Measurements from ENCODE around the gene NFU1.
"Not testable (repeated sequence)": the region's sequence is repeated elsewhere in the genome, so short reads cannot be mapped to it uniquely, and the experiment has no call there.

NFU1 gene

DNA sequence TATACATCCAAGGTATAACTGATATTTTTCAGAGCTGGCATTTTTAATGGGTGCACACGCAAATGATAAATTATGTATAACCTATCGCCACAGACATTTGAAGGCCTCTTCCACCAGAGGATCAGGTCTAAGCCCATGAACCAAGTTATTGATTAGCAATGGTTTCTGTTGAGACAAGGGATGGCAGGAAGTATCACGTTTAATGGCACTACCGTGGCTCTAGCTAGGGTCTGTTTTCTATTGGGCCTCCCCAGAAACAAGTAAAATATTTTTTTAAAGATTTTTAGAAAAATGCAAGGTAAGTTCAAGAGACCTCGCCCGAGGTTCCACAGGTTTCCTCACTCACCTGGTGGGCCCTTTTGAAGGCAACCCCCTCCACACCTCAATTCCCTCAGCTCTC, 50.9 kb downstream of the NFU1 start:
- DNase-seq = no peak

DNA sequence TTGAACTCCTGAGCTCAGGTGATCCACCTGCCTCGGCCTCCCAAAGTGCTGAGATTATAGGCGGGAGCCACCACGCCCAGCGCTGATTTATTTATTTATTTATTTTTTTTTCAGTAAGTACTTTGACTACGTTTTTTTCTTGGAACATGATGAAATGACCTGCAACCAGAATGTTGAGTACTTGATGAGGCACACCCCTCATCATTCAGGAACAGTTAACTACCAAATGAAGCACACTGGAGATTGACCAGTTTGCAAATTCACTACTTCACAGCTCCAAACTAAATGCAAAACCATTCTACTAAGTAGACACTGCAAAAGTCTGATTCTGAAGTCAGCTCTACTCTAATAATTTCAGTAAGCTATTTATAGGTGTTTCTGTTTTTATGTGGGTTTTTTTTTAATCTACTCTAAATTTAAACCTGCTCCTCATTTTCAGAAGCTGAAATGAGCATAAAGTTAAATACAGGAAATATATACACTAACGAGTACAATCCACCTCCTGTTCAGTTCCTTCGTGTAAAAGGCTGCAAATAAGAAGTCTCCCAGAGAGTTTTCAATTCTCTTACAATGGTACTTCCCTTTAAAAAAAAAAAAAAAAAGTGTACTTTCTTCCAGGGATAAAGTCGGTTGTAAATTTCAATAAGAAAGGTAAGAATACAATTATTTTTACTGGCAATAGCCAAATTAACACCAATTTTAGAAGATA, 51.6 kb downstream of the NFU1 start:
- no peak for DNase-seq

DNA sequence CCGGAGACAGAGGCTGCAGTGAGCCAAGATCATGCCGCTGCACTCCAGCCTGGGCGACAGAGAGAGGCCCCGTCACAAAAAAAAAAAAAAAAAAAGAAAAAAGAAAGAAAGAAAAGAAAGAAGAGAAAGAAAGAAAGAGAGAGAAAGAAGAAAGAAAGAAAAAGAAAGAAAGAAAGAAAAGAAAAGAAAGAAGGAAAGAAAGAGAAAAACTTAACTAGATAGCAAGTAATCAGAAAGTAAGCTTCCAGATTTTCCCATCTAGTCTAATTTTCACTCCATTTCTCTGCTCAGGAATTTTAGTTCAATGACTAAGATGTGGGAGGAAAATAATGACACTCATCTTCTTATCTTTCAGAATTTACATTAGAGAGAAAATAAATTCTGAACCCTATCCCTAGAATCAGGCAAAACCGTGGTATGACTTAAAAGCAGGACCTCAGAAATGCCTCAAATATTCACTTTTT, 52.6 kb downstream of the NFU1 start:
- DNase-seq = no peak

DNA sequence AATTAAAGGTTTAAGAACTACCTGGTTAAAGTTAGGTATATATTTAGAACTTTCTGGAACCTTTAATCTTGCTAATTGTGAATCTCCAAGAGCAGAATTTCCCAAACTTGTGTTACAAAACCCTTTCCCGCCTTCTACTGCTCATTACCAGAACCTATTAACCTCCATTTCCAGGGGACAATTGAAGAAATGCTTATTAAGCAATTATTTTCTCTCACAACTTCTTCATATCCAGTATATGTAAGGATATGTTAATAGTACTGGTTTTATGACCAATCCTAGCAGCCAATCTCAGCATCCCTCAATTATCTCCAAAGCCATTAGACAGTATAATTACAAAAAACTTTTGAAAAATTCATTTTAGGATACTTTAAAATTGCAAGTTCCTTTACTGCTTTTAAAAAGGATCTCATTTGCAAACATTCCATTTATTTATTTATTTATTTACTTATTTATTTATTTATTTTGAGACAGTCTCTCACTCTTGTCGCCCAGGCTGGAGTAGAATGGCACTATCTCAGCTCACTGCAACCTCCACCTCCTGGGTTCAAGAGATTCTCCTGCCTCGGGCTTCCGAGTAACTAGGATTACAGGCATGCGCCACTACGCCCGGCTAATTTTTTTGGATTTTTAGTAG, 53.9 kb downstream of the NFU1 start:
- no peak for DNase-seq

DNA sequence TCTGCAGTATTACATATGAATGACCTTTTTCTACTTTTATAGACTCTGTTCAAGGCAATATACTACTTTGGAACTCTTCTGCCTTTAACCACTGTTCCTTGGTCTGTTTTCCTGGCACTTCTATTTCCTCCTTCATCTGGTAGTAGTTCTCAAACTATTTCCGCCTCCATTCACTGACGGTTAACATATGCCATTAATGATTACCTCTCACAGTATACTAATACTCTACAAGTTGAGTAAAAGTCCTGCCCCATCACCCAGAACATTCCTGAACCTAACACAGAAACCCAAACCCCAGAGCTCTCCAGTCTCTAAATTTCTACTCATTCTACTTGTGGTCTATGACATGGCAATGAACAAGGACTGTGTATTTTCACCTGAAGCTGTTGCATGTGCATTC, 54.7 kb downstream of the NFU1 start:
- DNase-seq = no peak

DNA sequence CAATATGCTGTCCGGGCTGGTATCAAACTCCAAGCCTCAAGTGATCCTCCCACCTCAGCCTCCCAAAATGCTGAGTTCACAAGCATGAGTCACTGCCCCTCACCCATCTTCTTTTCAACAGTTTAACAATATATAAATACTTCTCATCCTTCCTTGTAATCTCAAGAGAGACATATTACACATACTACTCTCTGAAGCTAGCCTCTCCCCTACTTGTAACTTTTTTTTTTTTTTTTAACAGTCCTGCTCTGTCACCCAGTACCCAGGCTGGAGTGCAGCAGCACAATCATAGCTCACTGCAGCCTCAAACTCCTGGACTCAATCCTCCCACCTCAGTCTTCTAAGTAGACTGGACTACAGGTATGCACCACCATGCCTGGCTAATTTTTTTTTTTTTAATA, 55.9 kb downstream of the NFU1 start:
- DNase-seq = peak; percentile 31

DNA sequence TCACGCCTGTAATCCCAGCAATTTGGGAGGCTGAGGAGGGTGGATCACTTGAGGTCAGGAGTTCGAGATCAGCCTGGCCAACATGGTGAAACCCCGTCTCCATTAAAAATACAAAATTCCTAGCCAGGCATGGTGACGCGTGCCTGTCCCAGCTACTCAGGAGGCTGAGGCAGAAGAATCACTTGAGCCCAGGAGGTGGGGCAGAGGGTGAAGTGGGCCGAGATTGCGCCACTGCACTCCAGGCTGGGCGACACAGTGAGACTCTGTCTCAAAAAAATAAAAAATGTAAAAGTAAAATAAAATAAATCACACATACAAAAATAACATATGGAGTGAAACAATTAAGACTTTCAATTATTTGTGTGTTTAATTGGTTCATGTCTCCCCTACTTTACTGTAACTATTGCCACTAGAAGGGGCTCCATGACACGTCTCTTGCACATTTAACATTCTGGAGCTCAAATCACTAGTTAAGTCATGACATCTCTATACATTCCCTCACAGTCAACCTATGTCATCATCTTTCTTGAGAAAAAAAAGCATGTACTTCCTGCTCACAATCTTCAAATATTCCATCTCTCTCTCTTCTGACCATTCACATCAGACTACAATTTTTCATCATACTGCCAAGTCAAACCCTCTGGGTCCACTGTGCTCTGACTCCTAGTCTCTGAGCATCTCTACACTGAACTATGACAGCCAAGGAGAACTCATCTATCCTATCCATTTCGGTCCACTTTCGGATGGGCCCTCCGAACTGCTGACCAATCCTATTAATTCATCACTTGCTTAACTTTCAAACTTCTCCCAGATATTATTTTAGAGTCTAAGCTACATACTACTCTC, 56.9 kb downstream of the NFU1 start:
- DNase-seq = no peak

DNA sequence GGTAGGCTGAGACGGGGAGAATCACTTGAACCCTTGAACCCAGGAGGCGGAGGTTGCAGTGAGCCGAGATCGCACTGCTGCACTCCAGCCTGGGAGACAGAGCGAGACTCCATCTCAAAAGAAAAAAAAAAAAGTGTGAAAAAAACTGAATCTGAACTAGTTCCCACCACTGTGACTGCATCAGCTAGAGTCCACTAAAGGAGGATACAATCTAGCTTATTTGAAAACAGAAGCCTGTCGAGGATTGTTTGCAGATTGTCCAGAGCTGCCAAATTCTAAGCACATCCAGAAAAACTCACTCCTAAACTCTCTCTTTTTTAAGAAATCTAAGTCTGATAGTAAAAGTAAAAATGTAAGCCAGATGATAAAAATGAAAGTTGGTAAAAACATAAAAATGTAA, 60.8 kb downstream of the NFU1 start:
- DNase-seq = no peak

DNA sequence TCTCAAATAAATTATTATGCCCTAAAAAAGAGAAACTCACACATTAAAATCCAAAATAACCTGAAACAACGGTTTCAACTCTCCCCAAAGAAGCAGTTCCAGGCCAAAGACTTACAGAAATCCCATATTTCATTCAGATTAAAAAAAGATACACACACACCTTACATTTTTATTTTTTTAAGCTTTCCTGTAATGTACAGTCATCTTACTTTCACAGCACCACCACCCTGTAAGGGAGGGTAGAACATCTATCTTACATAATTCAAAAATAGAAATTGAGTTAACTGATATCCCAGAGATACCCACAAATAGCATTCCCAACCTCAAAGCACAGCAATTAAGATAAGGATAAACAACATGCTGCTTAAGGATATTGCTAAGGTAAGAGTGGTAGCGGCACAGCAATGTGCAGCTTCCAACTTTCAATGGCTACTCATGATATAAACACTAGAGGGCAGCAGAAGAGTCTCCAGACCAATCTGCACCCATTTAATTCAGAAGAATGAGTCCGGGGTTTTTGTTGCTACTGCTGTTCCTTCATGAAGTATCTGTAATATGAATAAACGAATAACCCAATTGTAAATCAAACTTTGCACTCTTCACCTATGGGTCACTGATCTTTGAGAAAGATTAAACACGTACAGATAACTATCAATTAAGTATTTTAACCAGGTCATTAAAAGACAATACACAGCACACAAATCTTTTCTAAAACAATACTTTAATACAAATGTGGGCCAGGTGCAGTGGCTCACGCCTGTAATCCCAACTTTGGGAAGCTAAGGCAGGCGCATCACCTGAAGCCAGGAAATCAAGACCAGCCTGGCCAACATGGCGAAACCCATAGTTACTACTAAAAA, 61.5 kb downstream of the NFU1 start:
- no peak for DNase-seq

DNA sequence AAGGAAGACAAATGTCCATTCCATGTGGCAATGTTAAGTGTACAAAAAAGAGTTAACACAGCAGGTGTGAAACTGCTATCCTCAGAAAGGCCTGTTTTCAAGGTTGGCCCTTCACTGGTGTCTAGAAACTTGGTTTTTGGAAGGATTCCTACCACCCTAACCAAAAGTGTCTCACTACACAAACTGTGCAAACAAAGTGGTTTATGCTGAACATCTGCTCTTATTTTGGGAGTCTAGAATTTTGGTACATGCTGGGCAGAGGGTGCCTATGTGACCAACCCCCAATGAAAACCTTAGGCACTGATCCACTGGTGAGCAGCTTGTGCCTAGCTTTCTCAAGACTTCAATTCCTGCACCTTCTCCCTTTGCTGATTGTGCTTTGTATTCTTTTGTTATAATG, 64.5 kb downstream of the NFU1 start:
- DNase-seq = no peak

DNA sequence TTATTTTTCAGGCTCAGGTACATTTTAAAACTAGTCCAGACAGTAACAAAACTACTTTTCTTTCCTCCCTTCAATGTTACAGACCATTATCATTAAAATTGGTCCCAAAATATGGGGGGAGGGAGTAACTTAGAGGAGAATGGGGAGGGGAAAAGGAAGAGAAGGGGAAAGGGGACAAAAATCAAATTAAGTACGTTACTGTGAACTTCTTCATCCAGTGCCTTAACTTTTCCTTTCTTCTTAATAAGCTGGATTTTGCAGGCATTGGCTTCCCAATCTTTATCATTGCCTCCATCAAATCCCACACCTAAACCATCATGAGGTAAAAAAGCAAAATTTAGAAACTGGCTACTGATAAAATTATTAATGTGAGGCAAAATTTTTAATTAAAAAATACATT, 67.4 kb downstream of the NFU1 start:
- DNase-seq = no peak

DNA sequence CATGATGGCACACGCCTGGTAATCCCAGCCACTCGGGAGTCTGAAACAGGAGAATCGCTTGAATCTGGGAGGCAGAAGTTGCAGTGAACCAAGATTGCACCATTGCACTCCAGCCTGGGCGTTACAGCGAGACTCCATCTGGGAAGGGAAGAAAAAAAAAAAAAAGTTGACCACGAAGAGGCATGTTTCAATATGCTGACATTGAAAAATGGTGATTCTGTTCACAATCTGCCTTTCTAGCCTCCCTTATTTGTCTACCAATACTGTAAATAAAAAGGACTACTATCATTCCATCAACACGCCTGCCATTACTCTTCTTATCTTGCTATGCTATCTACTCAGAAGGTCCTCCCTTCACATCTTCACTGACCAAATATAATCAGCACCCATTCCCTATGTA, 68.6 kb downstream of the NFU1 start:
- no peak for DNase-seq

DNA sequence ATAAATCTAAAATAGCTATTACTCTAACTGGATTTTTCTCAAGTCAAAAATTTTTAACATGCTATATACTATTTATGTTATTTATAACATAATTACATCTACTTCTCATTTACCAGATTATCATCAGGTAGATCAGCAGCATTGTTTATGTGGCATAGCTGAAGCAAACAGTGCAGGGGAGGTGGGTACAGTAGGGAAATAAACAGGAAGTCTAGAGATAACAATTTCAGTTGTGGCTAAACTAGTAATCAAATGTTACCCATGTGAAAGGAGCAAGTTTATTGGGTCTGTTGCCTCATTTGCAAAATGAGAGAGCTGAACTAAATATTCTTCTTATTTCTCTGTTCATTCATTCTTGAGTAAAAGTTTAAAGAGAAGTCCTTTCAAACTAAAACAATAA, 77.9 kb downstream of the NFU1 start:
- no peak for DNase-seq

DNA sequence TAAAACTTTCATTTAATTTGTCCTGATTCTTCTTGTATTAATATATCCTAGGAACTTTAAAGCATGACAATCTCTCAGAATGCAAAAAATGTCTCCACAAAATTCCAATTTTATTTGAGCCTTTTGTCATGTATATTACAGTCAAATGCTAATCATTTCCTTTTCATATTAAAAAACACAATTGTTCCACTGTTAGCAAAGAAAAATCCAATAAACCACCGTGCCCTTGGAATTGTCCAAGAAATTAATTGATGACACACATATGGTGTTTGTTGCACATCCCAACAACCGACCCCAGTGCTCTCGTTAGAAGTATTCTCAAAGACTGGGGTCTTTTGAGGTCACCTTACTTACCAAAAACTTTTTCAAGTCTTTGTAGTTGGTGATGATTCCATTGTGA, 78.3 kb downstream of the NFU1 start:
- no peak for DNase-seq

DNA sequence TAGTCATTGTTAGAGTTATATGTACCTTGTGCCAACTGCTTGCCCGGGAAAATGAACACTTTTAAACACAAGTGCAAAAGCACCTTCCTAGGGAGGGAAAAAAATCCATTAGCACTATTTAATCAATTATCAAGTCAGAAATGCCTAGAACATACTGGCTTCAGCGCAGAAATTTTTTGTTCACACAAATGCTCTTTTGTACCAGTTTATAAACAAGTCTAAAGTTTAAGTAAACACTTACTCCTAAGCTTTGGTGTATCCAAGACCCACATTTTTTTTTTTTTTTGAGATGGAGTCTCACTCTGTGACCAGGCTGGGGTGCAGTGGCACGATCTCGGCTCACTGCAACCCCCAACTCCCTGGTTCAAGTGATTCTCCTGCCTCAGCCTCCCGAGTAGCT, 80.8 kb downstream of the NFU1 start:
- no peak for DNase-seq

DNA sequence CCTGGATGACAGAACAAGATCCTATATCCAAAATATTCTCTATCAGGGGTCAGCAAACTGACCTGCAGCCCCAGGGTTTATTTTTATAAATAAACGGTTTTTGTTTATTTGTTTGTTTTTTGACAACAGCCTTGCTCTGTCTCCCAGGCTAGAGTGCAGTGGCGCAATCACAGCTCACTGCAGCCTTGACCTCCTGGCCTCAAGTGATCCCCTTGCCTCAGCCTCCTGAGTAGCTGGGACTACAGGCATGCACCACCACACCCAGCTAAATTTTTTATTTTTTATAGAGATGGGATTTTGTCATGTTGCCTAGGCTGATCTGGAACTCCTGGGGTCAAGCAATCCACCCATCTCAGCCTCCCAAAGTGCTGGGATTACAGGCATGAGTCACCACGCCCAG, 82.3 kb downstream of the NFU1 start:
- DNase-seq = not testable (repeated sequence)

DNA sequence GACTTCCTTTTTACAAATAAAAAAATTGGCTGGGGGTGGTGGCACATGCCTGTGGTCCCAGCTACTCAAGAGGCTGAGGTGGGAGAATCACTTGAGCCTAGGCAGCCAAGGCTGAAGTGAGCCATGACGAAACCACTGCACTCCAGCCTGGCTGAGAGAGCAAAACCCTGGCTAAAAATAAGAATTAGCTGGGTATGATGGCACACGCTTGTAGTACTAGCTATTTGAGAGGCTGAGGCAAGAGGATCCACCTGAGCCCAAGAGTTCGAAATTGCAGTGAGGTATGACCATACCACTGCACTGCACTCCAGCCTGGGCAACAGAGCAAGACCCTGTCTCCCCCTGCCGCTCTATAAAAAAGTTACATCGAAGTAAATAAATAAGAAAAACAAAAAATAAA, 83.9 kb downstream of the NFU1 start:
- no peak for DNase-seq

DNA sequence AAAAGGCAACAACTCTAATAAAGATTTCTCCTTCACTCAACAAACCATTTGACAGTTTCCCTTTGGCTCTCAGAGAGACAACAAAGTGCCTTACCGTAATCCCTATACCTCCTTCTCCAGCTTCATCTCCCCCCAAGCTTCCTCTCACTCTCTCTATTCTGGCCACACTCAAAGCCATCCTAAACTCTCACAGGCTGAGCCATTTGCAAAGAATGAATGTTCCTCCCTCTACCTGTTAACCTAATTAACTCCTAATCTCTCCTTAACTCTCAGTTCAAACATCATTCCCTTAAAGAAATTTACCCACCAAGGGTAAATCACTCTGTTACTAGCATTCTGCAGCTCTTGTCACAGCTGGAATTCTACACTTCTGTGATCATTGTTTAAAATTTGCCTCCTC, 88.5 kb downstream of the NFU1 start:
- no peak for DNase-seq
